HG03439 (cell line): Measurements from ENCODE around the gene COL18A1.

ENCODE experiments used
- ATAC-seq: cut with Tn5 transposase; IDR thresholded peaks from one replicate; pipeline ENCODE4 v1.9.1; 2021; ENCODE audit warnings: mild to moderate bottlenecking, moderate library complexity; ENCODE audit not compliant: unreplicated experiment

COL18A1 gene

DNA sequence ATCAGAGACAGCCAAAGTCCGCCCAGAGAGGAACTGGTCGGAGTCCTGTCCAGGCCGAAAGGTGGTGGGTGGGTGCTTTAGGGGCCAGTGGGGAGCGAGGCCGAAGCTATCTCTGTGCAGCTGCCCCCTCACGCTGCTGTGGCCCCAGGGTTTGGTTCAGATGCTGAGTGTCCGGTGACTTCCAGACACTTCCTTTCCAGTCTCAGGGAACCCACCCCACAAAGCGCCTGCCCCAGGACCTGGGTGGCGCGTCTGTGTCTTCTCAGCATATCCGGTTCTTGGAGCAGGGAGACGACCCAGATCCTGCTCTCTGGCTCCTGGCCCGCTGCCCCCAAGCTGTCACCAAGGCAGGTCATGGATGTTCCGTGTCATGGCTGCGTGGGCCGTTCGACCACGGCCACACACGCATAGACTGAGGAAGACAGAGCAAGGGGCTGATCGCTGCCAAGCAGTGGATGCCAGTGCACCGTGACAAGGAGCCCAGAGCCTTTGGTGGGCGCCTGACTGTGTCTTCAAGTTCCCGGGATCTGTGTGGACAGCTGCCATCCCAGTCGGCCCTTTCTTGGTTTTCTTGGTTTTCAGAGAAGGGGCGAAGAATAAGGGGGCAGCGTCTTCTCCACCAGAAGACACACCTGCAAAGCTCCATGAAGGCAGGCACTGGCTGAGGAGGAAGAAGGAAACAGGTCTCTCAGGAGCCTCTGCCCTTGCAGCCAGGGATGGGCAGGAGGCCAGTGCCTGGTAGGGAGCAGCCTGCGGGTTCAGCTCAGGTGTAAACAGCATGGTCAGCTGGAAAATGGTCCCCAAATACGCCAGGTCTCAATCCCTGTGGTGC, 22.9 kb upstream of the COL18A1 start:
- ATAC-seq: no peak

GRCh38 chr21:45382697-45382997, 22.3 kb upstream of the COL18A1 start:
- no peak for ATAC-seq

DNA sequence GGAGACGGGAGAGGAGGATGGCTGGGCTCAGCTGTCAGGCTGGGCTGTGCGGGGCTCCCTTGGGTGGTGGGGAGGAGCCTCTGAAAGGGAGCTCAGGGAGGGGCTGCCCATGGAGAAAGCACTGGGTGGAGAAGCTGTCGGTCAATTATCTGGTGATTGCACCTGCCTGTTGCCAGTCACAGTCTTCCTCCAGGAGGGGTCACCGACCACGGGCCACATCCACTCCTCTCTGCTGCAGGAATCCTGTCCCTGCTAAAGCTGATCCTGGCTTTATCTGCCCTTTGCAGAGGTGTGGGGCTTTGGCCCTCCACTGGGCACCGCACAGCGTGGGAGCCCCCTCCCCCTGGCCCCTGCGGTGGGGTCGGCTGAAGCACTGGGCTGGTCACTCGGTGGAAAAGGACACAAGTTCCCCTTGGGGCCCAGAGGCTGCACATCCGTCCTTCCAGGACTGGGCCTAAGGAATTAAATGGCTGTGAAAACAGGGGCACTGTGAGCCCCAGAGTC, 21.8 kb upstream of the COL18A1 start:
- ATAC-seq: no peak

DNA sequence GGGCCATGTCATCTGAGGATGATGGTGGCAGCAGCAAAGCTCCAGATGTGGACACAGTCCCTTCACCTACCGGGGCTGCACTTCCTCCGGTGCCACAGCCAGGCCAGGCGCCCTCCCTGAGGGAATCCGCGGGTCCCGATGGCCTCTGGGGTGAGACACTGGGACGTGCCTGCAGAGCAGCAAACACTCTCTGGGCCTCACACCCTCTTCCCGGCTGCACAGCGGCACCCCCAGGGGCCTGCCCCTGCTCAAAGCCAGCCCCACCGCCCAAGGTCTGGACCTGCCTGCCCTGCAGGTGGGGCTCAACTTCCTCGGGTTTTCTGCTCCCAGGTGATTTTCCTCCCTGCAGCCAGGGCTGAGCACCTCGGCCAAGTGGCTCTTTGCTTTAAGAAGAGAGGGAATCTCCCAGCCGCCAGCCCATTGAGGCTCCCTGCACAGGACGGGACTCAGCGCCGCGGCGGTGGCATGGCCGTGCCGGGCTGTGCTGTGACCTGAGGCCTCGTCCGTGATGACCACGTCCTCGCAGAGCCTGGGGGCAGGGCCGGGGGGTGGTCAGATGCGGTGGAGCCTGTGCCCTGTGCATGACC, 21.3 kb upstream of the COL18A1 start:
- no peak for ATAC-seq

- ATAC-seq: no peak
Measured at GRCh38 chr21:45384656-45385548, 20.1 kb upstream of the COL18A1 start.

DNA sequence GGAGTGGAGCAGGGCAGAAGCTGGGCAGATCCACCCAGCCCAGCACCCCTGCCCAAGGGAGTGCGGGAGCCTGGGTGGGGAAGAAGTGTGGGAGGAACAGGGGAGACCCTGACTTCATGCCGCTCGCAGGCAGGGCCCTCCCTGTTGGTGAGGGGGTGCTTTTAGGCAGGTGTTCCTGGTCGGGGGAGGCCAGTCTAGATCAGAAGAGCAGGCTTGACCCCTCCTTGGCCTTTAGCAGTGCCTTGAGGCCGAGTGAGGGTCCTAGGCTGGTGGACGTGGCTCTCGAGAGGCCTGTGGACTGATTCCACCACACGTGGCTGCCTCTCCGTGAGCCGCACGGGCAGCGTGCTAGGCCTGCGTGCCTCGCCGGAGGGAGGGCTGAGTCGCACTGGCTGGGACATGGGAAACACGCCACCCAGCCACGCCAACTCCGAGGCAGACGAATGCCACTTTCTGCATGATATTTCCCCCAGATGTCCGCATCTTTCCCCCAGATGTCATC, 19.4 kb upstream of the COL18A1 start:
- no peak for ATAC-seq

DNA sequence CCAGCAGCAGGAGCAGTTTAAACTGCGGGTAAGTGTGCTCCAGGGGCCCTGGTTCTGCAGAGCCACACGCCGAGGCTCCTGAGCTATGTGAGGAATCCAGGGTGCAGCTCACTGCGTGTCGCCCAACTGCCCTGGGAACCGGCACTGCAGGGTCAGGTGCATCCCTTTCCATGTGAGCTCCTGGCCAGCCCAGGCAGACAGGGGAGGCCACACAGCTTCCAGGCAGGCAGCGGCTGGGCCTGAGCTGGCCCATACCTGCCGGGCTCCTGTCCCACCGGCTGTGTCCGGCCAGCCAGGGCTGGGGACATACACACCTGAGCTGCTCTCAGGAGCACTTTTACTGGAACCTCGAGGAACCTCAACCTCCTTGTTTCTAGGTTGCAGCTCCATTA, 18.6 kb upstream of the COL18A1 start:
- no peak for ATAC-seq

DNA sequence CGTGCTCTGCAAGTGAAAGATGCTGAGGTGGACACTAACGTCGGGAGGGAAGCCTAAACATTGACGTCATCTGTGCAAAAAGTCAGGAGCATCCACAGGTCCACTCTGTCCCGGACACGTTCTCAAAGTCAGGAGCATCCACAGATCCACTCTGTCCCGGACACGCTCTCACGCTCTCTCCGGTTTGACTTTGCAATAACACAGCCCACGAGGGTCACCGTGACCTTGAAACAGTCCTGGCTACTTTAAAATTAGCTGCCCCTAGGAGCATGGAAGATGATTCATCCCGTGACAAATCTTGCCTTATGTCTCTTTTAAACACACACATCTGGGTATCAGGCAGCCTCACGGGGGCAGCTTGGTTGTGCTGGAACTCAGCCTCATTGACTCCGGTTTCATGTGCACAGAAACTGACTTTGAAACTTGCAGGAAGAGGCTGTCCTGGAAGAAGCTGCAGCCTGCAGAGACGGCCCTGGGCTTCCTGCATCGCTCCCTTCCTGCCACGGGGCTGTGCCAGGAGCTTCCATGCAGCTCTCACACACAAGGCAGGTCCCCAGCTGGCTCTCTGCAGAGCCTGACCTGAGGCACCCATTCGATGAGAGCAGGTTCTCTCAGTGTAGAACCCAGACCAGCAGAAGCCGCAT, 18.1 kb upstream of the COL18A1 start:
- ATAC-seq: no peak

DNA sequence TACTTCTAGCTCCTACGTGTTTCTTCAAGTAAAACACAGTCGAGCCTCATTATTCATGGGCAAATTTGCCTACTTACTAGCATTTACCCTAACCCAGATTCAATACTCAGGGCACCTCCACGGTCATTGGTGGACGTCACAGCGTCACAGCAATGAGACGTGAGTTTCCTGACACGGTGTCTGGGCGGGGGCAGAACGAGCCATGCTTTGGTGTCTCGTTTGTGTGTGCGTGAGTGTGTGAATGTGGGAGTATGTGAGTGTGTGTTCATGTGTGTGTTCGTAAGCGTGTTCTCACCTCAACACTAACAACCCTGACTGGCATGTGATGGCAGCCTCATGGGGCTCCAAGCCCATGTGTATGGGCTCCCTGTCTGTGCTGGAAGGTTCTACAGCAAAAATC, 17.5 kb upstream of the COL18A1 start:
- ATAC-seq: no peak

- ATAC-seq: no peak
Measured at GRCh38 chr21:45388011-45388521, 16.9 kb upstream of the COL18A1 start.

DNA sequence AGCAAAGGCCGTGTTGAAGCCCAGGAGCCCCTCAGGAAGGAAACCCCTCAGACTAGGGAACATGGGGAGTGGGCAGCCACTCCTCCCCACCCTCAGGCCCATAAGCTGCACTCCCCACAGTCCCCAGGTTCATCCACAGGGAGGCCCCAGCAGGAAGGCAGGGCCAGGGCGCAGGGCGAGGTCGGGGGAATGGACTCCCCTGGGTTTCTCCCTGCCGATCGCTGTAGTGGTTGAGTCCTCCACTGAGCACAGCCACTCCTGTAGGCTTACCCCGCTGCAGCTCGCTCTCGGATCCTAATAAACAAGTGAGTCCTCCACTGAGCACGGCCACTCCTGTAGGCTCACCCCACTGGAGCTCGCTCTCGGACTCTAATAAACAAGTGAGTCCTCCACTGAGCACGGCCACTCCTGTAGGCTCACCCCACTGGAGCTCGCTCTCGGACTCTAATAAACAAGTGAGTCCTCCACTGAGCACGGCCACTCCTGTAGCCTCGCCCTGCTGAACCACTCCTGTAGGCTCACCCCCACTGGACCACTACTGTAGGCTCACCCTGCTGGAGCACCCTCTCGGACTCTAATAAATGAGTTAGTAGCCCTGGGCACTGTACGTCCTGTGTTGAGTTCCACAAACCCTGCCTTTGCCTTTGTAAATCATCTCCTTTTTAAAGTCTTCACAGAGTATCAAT, 16.2 kb upstream of the COL18A1 start:
- no peak for ATAC-seq

DNA sequence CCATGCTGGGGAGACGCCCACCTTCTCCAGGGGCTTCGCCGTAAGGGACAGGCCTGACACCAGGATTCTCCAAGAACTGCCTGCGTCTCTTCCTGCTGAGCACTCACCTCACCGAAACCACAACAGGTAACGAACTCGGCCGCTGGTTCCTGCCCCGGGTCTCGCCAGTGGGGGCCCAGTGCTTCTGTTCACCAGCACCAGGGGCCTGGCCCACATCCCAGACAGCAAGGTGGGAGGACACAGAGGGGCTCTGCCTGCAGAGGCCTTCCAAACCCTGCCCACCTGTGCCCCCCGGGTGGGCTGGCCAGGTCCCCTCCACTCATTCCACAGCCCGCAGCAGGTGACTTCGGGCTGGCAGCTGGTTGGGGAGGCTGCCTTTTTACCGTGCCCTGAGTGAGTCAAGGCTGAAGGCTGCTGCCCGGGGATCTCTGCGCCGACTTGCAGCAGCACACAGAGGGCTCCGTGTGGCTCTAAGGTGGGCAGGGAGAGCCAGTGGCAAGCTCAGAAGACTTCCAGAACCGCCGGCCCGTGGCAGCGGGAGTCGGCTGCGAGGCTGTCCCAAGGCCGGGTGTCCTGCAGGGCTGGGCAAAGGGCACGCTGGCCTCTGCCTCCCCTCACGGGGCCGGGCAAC, 14.7 kb upstream of the COL18A1 start:
- no peak for ATAC-seq

DNA sequence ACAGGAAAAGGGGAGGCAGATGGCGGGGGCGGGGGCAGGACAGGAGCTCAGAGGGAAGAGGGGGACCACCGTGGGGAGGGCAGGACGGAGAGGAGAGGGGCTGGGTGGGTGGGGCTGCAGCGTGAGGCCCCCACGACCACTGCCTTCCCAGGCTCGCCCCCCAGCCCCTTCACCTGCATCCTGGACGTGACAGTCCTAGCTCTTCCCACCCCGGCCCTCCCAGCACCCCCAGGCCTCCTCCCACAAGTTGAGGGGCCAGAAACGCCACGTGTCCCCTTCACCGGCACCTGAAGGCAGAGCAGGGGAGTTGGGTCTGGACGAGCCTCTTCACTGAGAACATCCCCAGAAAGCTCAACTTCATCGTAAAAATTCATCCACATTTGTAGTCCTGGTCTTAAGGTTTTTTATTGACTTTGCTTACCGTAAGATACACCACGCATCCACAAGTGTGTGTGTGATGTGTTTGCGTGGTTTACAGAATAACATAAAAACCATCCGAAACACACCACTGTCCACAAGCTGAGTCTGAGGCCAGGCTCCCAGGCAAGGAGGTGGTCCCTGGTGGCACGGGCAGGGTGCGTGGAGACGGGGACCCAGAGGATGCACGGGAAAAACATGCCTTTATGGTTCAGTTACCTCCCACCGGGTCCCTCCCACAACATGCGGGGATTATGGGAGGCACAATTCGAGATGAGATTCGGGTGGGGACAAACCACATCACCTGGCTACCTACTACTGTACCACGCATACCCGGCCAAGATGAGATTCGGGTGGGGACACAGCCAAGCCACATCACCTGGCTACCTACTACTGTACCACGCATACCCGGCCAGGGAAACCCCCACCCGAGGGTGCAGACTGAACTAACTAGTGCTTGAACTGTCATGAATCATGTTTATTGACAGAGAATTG, 13.9 kb upstream of the COL18A1 start:
- no peak for ATAC-seq

GRCh38 chr21:45391743-45392572, 13.0 kb upstream of the COL18A1 start:
- ATAC-seq: no peak

DNA sequence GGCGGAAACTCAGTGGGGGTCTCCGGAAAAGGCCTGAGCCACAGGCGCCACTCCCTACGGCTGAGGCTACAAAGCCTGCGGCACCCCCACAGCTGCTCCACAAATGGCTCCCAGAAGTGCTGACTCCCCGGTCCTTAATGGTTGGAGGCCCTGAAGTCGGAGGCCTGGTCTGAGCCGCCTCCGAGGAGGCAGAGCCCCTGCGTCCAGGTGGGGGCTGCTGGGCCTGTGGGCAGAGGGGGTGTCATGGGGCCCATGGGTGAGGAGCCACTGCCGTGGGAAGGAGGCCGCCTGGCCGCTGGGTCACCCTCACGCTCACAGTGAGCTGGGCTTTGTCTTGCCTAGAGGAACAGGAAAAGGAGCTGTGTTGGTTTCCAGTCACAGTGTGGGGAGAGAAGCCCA, 12.4 kb upstream of the COL18A1 start:
- ATAC-seq: no peak

GRCh38 chr21:45393021-45393420, 11.9 kb upstream of the COL18A1 start:
- ATAC-seq: no peak

DNA sequence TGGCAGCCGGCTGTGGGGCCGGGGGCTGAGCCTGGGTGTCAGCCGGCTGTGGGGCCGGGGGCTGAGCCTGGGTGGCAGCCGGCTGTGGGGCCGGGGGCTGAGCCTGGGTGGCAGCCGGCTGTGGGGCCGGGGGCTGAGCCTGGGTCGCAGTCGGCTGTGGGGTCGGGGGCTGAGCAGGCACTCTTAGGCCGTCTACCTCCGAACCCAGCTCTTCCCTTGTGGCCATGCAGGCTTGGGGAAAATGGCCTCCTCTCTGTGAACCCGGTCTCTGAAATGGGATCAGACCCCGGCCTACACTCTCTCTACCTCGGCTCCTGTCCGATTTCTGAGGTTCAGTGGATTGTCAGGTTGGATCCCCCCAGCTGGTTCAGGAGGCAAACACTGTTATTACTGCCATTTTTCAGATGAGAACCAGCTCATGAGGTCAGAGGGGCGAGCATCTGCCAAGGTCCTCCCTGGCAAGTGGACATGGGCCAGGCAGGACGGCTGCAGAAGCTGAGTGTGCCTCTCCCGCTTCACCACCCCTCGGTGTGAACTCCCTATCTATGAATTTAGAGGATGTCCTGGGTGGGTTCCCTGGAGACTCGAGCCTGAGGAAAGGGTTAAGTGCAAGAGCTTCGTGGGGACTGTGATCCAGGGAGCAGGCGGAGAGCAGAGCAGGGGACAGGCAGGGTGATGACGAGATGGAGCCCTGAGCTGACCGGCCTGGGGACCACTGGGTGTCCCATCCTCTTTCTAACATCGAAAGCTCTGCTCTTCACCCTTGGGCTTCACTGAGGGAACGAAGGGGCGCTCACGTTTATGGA, 10.9 kb upstream of the COL18A1 start:
- ATAC-seq: no peak
